Umbilical cord (tissue), 2 donors: ENCODE data around the gene VWA1. TPM values are rescaled to one million over a fixed set of nuclear protein-coding genes. Genes with fewer than 3 reads are reported as not detected.
"Not testable (repeated sequence)": the region's sequence is repeated elsewhere in the genome, so short reads cannot be mapped to it uniquely, and the experiment has no call there.

Experiments used
- DNase-seq: peaks from one replicate; pipeline ENCODE4 v3.0.0-alpha.2; 2015; ENCODE audit warnings: low spot score
- total RNA-seq: library from RNA; depleted of rRNA; stranded (reverse); fragments of >200 nt; gene quantifications from one replicate; pipeline ENCODE4 v1.2.3, GENCODE V29; 2014; ENCODE audit warnings: low replicate concordance; ENCODE audit not compliant: insufficient read depth

VWA1 gene
- total RNA-seq, 1 donor from 2014 or later = 58.7 TPM

GRCh38 chr1:1402901-1403392 is 32.5 kb upstream of the VWA1 start:
- not testable (repeated sequence) for DNase-seq

DNA sequence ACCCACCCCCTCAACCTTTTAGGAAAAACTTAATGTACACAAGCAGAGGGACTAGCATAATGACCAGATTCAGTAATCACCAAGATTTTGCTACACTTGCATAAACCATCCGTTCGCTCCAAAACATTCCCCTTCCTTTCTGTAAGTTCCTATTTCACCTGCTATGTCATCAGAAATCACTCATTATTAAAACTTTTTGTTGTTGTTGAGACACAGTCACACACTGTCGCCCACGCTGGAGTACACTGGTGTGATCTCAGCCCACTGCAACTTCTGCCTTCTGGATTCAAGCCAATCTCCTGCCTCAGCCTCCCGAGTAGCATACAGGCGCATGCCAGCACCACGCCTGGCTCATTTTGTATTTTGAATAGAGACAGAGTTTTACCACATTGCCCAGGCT is 31.8 kb upstream of the VWA1 start:
- DNase-seq = no peak

DNA sequence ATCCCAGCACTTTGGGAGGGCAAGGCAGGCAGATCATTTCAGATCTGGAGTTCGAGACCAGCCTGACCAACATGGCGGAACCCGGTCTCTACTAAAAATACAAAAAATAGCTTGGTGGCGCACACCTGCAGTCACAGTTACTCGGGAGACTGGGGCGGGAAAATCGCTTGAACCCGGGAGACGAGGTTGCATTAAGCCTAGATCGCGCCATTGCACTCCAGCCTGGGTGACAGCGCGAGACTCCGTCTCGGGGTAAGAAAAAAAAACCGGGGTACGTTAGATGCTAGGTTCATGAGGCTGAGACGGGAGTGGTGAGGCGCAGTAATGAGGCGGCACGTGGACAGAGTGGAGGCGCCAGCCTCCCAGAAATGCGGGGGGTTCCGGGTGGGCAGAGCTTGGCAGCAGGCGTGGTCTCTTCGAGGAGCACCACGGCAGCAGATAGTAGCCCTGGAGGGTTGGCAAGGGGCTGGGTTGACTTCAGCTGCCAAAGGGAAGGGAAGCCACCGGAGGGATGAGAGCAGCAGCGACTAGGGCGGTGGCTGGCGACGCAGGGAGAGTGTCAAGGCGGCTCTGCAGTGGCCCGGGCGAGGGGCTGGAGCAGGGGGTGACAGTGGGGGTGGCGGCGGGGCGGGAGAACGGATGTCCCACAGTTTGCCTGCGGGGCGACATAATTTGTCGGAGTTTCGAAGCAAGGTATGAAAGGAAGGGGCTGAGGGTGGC is 29.2 kb upstream of the VWA1 start:
- no peak for DNase-seq

DNA sequence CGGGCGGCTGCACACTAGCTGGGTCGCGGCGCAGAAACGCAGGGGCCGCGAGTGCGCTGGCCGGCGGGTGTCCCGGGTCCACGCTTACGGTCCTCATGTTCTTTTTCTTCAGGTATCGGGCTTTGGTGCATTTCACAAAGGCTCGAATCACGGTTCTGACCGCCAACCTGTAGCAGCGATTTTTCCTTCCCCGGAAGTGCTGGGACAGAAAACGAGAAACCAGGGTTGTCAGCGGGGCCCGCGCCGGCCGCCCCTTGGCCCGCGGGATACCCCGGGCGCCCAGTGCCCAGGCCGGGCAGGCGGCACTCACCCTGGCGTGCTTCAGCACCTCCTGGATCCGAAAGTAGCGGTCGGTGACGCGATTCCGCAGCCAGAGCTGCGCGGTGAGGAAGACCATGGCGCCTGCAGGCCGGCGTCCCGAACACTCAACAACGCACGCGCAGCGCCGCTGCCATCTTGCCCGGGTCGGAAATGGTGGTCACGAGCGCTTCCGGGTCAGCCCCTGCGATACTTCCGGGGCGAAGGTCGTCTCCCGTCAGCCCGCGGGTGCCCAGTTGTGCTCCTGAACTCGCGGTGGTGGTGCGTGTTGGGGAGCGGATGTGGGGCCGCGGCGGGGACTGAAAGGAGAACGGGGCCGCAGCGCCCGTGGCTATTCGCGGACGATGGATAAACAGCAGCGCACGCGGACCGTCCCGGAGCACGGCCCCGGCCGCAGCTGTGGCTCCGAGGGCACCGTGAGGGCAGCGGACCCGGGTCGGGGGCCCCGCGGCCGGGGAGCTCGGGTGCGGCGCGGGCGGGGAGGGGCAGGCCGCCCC is 28.5 kb upstream of the VWA1 start, which contains the start of gene MRPL20:
TSS of gene MRPL20 (minus strand) at position 473 of the 815 bp plus-strand sequence. CDS start at position 397, 76 bp downstream.
- DNase-seq = peak; percentile 96

DNA sequence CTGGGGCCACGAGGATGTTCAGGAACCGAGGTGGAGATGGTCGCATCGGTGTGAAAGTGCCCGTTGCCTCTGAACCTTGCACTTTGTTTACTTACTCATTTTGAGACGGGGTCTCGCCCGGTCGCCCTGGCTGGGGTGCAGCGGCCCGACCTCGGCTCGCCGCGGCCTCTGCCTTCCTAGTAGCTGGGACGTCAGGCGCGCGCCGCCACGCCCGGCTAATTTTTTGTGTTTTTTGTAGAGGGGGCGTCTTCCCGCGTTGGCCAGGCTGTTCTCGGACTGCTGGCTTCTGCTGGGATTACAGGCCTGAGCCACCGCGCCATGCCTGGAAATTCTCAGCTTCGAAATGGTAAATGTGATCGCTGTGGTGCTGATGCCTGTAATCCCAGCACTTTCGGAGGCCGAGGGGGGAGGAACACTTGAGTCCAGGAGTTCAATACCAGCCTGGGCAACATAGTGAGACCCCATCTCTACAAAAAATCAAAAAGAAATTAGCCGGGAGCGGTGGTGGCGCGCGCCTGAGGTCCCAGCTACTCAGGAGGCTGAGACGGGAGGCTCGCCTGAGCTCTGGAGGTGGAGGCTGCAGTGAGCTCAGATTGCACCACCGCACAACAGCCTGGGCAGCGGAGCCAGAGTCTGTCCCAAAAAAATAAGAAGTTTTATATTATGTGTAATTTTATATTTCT is 27.7 kb upstream of the VWA1 start:
- no peak for DNase-seq

- DNase-seq = not testable (repeated sequence)
Measured at GRCh38 chr1:1410238-1410637, 25.3 kb upstream of the VWA1 start.

GRCh38 chr1:1411626-1412025 is 23.9 kb upstream of the VWA1 start:
- DNase-seq = no peak

DNA sequence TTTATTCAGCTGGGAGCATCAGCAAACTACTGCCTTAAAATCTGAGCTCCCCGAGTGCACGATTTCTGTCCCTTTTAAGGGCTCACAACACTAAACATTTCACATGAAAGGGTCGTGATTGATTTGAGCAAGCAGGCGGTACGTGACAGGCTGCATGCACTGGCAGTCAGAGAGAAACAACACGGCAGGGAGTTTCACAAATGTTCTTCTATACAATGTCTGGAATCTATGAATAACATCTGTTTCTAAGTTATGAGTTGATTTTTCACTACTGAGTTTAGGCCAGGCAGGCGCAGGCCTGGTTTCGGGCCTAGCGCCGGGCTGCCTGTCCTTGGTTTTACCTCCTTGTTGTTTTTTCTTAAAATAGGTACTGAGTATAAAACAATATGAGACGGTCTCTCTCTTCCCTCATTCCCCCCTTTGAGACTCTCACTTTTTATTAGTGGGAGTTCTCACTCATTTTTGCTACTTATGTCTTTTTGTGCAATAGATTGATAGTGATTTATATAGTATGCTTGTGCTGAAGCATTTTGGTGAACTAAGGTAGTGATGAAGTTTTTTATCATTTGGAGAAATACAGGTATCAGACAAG is 23.1 kb upstream of the VWA1 start:
- DNase-seq = not testable (repeated sequence)

DNA sequence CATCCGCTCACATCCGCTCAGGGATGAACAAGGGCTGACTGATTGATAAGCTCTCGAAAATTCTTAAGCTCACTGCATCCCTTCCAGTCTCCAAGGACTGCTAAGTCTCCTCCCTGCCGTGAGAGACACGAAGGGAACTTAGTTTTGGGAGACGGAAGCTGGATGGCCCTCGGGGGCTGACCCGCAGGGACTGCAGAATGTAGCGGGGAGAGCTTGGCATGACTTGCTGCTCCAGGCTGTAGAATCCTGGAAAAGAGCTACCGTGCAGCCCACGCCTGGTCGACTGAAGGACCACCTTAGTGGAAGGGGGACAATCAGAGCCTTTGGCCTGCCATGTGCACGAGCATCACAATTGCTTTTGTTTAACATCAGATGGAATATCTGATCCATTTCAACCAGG is 19.7 kb upstream of the VWA1 start:
- no peak for DNase-seq

DNA sequence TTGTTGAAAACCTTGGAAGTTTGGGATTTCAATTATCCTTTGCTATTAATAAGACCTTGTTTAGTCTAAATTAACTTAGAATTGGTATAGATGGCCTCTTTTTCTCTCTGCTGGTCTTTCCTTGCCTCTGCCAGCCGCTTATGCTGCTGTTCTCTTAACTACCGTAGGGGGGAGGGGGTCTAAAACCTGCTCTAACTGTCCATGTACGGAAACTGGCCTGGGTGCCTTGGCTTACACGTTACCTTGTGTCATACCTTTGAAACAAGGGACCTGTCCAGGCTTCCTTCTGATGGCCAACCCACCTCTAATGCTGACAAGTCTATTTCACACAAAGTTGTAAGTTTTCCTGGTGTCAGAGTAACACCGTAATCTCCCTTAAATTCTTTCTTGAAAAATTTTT is 18.1 kb upstream of the VWA1 start:
- not testable (repeated sequence) for DNase-seq

- not testable (repeated sequence) for DNase-seq
Measured at GRCh38 chr1:1417825-1418463, 17.5 kb upstream of the VWA1 start.

DNA sequence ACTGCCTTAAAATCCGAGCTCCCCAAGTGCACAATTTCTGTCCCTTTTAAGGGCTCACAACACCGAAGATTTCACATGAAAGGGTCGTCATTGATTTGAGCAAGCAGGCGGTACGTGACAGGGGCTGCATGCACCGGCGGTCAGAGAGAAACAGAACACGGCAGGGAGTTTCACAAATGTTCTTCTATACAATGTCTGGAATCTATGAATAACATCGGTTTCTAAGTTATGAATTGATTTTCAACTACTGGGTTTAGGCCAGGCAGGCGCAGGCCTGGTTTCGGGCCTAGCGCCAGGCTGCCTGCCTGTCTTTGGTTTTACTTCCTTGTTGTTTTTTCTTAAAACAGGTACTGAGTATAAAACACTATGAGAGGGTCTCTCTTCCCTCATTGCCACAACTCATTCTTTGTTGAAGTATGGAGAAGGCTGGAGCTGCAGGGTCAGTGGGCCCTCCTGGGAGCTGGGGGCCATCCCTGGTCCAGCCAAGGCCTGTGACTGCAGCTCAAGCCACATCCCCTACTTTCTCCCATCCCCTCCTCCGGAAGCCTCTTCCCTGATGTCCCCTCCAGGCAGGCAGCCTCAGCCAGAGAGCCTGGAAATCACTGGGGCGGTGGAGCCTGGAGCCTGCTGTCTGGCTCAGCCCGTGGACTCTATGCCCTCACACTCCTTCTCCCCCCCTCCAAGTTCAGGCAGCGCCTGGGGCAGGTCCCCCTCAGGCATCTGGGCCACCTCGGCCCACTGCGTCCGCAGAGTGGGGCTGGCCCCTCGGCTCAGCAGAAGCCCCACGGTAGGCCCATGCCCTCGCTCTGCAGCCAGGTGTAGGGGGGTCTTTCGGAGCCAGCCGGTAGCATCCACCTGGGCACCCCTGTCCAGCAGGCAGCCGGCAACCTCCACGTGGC is 16.8 kb upstream of the VWA1 start:
- DNase-seq = no peak

DNA sequence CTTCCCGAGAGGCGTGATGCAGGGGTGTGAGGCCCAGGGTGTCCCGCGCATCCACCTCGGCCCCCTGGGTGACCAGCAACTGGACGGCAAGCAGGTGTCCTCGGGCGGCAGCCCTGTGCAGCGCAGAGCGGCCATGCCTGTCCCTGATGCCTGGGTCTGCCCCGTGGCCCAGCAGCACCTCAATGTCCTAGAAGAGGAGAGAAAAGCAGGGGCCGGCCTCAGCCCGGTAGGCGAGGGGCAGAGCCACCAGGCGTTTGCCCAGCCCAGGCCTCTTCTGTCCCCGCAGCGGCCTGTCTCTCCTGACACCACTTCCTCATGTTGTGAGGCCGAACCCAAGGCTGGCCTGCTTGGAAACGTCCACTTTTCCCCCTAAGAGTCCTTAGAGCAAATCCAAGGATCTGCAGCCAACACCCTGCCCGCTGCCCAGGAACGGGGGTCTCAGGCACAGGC is 16.1 kb upstream of the VWA1 start:
- no peak for DNase-seq

- DNase-seq = no peak
Measured at GRCh38 chr1:1419813-1420653, 15.5 kb upstream of the VWA1 start.

GRCh38 chr1:1420654-1421141 is 14.8 kb upstream of the VWA1 start:
- DNase-seq = no peak

DNA sequence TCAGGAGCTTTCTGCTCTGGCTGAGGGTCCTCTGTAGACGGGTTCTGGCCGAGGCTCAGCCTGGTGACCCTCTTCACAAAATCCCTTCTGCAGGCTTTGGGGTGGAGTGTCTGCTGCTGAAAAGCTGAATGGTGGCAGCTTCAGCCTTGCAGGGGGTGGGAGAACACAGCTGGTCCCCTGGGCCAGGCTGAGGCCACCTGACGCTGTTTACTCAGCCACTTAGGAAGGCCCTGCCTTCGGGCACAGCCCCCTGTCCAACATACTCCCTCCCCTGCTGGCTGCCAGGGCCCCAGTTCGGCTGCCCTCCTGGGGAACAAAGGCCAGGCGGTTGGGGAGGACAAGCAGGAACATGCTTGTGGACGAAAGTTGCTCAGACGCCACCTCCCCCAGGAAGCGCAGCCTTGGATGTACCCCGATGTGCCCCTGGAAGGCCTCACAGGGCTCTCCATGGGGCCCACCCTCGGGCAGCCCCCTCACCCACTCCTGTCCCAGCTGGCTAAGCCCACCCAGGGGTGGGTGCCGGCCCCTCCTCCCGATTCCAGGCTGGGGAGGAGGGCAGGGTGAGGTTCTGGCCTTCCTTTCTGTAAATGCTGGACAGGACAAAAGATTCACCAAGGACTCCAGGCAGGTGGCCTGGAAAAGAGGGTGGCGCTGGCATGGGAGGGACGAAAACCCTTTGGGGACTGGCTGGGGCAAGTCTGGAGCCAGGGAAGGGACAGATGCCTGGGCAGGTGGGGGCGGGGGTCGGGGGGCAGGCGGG is 14.2 kb upstream of the VWA1 start, which contains the start of gene ANKRD65:
TSS of gene ANKRD65 (minus strand) at position 130 of the 760 bp plus-strand sequence. CDS start 271 bp downstream, outside the sequence.
- peak; percentile 42 for DNase-seq

DNA sequence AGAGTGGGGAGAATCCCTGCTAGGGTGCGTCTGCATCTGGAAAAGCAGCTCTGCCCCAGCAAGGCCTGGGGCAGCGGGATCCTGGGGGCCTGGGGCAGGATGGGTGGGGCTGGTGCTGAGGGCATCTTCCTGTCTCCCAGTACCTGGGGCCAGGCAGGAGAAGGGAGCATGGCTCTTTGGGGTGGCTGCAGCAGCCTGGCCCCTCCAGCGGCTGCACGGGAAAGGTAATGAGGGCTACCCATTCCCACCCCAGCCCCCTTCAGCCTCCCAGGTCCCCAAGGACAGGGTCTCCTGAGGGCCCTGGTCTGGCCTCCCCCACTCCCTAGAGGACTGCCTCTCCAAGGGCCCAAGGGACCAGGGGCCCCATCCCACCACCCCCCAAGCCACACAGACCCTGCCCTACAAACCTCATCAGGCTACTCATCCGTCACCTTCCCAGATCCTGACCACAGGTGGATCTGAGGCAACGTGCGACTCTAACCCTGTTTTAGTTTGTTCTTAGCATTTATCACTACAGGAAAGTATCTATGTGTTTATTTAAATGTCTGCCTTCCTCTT is 13.5 kb upstream of the VWA1 start:
- DNase-seq = no peak
